ENCODE measurements around the gene IQGAP2.
"Not testable (repeated sequence)": the region's sequence is repeated elsewhere in the genome, so short reads cannot be mapped to it uniquely, and the experiment has no call there.

The IQGAP2 gene

DNA sequence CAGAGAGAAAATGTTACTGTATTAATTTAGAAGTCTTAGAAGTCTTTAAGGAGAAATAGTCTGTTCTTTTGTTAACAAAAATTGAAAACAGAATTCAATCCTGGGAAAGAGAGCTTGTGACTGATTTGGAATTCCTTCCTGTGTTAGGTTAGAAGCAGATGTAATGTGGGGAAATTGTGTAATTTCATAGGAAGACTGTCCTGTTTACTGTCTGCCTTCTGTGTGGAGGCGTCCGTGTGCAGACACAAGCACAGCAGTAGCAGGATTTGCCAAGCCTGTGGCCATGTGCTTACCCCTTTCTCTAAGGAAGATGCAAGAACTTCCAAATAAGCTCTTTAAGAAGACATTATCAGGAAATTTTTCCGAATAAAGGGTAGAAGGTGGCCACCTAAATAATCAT, 276.1 kb downstream of the IQGAP2 start:
- Mint-ChIP-seq H3K27ac (no peak overlapping the region), H3K4me3 (no peak overlapping the region), H3K9me3 (no peaks in the 10 kb centered on the region), H3K36me3 (ENCODE audit: low read depth) (peaks cover 82% of the 10 kb centered on the region), H3K27me3 (no peaks in the 10 kb centered on the region), H3K4me1 (ENCODE audit: low read depth) (peaks cover 12% of the 10 kb centered on the region)
- DNase-seq, result no peak

DNA sequence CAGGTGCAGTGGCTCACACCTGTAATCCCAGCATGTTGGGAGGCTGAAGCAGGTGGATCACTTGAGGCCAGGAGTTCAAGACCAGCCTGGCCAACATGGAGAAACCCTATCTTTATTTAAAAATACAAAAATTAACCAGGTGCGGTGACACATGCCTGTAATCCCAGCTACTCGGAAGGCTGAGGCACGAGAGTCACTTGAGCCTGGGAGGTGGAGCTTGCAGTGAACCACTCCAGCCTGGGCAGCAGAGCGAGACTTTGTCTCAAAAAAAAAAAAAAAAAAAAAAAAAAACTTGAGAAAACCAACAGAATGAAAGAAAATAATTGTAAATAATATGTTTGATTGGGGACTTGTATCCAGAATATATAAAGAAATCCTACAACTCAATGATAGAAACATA, 277.7 kb downstream of the IQGAP2 start:
- DNase-seq, H3K9me3 Mint-ChIP-seq, H3K27me3 Mint-ChIP-seq, H3K4me3 Mint-ChIP-seq, H3K27ac Mint-ChIP-seq: not testable (repeated sequence)
- peaks cover 79% of the 10 kb centered on the region for H3K36me3 Mint-ChIP-seq (ENCODE audit: low read depth)
- H3K4me1 Mint-ChIP-seq (ENCODE audit: low read depth), result peaks cover 12% of the 10 kb centered on the region

DNA sequence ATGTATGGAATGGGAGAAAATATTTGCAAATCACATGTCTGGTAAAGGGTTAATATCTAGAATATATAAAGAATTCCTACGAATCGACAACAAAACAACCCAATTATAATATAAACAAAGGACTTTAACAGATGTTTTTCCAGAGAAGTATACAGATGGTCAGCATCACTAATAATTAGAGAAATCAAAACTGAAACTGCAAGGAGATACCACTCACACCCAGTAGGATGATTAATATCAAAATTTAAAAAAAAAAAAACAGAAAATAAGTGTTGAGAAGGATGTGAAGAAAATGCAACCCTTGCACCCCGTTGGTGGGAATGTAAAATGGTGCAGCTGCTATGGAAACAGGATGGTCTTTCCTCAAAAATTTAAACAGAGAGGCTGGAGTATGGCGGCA, 278.2 kb downstream of the IQGAP2 start:
- Mint-ChIP-seq H3K9me3 (no peaks in the 10 kb centered on the region), H3K27ac (no peak overlapping the region), H3K27me3 (no peaks in the 10 kb centered on the region), H3K36me3 (ENCODE audit: low read depth) (peaks cover 79% of the 10 kb centered on the region), H3K4me1 (ENCODE audit: low read depth) (peaks cover 12% of the 10 kb centered on the region), H3K4me3 (no peak overlapping the region)
- DNase-seq, result no peak

DNA sequence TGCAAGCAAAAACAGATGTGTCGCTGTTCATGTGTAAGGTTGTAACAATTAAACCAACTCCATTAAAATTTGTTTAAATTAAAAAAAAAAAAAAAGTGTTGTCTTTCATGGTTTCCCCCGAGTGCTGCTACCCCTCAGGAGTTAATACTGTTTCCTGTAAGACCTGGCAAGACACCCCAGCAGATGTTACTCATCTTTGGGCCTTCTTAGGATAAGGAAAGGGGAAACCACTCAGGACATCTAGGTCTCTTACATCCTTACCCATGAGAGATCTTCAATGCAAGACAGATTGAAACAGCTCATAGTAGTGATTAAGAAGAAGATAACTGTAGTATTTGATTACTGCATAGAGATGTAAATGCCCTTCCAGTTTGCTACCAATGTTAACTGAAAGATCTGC, 279.3 kb downstream of the IQGAP2 start:
- H3K27ac Mint-ChIP-seq, result no peak overlapping the region
- H3K27me3 Mint-ChIP-seq, result no peaks in the 10 kb centered on the region
- H3K4me1 Mint-ChIP-seq (ENCODE audit: low read depth), result peaks cover 12% of the 10 kb centered on the region
- H3K4me3 Mint-ChIP-seq, result no peak overlapping the region
- DNase-seq, result no peak
- H3K36me3 Mint-ChIP-seq (ENCODE audit: low read depth), result peaks cover 79% of the 10 kb centered on the region
- H3K9me3 Mint-ChIP-seq, result no peaks in the 10 kb centered on the region

DNA sequence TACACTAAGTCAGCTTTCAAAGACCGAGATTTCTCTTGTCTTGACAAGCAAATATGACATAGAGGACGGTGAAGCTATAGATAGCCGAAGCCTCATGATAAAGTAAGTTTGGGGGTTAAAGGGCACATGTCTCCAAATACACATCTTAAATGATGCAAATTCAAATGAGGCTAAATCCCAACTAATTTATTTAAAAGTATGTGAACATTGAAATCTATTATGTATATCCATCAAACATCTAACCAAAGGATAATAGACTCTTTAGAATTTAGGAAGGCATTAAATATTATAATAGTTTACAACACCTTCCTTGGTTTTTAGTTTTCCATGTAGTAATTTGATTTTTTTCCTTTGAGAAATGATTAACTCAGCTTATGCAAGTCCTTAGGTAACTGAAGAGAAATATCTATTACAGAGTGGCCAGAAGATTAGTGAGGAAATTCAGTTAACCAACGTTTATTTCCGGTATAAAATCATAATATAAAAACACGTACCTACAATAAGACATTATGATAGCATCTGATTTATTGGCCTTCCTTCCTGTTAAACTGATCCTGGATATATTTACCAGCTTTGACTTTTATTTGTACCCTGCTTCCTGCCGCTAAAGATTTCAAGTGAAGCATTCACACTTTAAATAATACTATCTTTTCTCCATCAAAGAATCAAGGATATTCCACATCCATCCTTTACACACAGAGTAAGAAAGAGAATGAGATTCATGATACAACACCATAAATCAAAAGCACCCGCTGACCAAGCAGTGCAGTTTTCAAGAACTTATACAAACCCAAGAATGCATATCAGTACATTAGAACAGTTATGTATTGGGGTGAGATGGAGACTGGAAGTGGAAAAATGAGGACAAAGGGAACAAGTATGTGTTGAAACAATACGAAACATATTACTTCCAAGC, 281.0 kb downstream of the IQGAP2 start:
- DNase-seq, result no peak
- Mint-ChIP-seq H3K9me3 (no peaks in the 10 kb centered on the region), H3K4me1 (ENCODE audit: low read depth) (peaks cover 12% of the 10 kb centered on the region), H3K27ac (no peak overlapping the region), H3K4me3 (no peak overlapping the region), H3K36me3 (ENCODE audit: low read depth) (peaks cover 78% of the 10 kb centered on the region), H3K27me3 (no peaks in the 10 kb centered on the region)

DNA sequence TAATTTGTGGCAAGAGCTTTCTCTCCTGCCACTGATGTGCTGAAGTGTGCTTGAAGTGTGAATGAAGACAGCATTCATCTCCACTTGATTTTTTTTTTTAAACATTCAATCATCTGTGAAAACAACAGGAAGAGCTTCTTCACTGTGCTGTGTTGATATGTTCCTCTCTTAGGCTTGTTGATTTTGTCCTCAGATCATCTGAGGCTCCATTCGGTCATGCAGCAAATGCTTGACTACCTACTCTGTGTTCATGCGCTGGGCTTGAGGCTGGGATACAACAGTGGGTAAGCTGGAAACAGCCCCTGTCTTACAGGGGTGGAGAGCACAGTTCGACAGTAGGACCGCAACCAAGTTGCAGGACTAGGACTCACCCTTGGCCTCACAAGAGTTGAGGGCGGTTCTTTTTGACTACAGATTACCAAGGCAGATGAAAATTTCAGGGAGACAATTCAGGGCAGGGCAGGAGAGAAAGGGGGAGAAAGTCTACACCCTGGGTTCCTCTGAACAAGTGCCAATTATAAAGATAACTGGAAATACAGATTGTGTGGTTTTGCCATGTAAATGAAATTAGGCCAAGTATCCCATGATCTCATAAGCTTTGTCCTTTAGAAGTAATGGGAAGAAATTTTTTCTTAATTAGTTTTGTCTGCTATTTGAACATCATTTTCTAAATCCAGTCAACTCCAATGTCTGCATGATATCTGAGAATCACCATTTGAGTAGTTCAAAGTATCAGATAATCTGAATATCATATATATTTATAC, 281.9 kb downstream of the IQGAP2 start:
- H3K4me1 Mint-ChIP-seq (ENCODE audit: low read depth), result peaks cover 13% of the 10 kb centered on the region
- DNase-seq, result no peak
- H3K9me3 Mint-ChIP-seq, result no peaks in the 10 kb centered on the region
- peak overlapping the region; percentile 9 for H3K27ac Mint-ChIP-seq
- H3K27me3 Mint-ChIP-seq, result no peaks in the 10 kb centered on the region
- peaks cover 76% of the 10 kb centered on the region for H3K36me3 Mint-ChIP-seq (ENCODE audit: low read depth)
- no peak overlapping the region for H3K4me3 Mint-ChIP-seq

DNA sequence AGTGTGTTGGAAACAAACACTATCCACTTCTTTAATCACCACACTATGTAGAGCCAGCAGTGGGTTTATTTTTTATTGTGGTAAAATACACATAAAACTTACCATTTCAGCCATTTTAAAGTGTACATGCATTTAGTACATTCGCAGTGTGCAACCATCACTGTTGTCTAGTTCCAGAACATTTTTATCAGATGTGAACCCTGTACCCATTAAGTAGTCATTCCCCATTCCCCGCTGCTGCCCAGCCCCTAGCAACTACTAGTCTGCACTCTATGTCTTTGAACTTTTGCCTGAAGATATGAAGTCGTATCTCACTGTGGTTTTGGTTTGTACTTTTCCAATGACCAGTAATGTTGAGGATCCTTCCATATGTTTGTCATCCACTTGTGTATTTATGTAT, 282.6 kb downstream of the IQGAP2 start:
- Mint-ChIP-seq H3K4me3 (no peak overlapping the region), H3K4me1 (ENCODE audit: low read depth) (peaks cover 12% of the 10 kb centered on the region), H3K36me3 (ENCODE audit: low read depth) (peaks cover 77% of the 10 kb centered on the region), H3K27me3 (no peaks in the 10 kb centered on the region), H3K9me3 (no peaks in the 10 kb centered on the region), H3K27ac (no peak overlapping the region)
- DNase-seq, result no peak

DNA sequence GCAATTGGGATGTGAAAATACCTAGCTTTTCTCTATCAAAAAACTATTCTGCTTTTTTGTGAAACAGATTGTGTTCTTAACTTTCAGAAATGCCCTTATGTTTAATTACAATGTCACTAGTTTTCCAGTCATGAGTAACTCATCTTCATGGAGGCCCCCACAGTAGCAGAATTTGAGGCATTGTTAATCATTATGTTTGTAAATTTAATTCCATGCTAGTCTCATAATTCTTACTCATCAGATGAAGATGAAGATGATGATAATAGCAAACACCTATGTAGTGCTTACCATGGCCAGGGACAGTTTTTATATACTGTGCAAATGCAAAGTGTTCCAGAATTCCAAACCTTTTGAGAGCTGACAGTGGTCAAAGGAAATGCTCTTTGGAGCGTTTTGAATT, 285.1 kb downstream of the IQGAP2 start:
- no peak for DNase-seq
- Mint-ChIP-seq H3K4me3 (no peak overlapping the region), H3K9me3 (no peaks in the 10 kb centered on the region), H3K4me1 (ENCODE audit: low read depth) (peaks cover 28% of the 10 kb centered on the region), H3K27ac (no peak overlapping the region), H3K36me3 (ENCODE audit: low read depth) (peaks cover 78% of the 10 kb centered on the region), H3K27me3 (no peaks in the 10 kb centered on the region)

DNA sequence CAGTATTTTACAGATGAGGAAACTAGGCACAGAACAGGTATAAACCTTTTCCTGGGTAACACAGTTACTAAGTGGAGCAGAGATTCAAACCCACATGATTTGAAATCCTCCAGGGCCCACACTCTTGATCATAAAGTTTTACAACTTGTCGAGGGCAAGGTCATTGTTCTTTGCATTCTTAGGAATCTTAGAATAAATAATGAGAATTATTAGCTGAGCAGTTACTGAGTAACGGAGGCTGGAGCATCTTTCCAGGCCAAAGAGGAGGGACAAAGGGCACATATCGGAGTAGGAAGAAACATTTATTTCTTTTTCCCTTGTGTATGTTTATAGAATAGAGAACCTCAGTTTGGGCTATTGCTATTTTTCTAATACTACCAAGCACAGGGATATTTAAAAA, 285.8 kb downstream of the IQGAP2 start:
- Mint-ChIP-seq H3K4me3 (no peak overlapping the region), H3K36me3 (ENCODE audit: low read depth) (peaks cover 77% of the 10 kb centered on the region), H3K9me3 (no peaks in the 10 kb centered on the region), H3K27me3 (no peaks in the 10 kb centered on the region), H3K4me1 (ENCODE audit: low read depth) (peaks cover 28% of the 10 kb centered on the region), H3K27ac (no peak overlapping the region)
- no peak for DNase-seq

DNA sequence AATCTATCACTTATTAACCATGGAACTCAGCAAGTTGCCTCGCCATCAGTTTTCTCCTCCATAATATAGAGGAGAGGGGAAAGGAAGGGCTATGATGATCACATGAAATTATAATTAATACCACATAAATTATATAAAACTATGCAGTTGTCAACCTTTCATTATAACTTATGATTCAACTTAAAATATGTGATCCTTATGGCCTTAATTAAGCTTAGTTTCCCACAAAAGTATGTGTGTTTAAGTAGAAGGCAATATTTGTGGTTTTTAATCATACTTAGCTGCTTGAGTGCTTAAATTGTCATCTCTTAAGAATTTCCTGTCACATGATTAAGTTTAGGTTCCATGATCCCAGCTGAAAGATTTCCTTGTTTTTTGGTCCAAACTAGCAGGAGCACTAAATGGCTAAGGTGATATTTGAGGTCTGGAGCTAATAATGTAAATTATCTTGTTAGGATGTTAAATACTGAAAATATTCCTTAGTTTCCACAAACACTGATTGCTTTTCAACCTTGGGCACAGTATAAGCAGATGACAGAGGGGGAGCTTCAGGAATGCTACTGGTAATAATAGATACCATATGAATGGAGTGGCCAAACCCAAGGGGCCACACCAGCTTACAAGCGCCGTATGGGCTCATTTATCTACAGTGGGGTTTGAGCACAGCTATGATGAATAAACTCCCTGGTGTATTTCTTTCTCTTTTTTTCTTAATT, 286.4 kb downstream of the IQGAP2 start:
- H3K27me3 Mint-ChIP-seq, result no peaks in the 10 kb centered on the region
- no peak overlapping the region for H3K4me3 Mint-ChIP-seq
- no peak for DNase-seq
- H3K27ac Mint-ChIP-seq, result no peak overlapping the region
- H3K36me3 Mint-ChIP-seq (ENCODE audit: low read depth), result peaks cover 73% of the 10 kb centered on the region
- no peaks in the 10 kb centered on the region for H3K9me3 Mint-ChIP-seq
- H3K4me1 Mint-ChIP-seq (ENCODE audit: low read depth), result peaks cover 28% of the 10 kb centered on the region

DNA sequence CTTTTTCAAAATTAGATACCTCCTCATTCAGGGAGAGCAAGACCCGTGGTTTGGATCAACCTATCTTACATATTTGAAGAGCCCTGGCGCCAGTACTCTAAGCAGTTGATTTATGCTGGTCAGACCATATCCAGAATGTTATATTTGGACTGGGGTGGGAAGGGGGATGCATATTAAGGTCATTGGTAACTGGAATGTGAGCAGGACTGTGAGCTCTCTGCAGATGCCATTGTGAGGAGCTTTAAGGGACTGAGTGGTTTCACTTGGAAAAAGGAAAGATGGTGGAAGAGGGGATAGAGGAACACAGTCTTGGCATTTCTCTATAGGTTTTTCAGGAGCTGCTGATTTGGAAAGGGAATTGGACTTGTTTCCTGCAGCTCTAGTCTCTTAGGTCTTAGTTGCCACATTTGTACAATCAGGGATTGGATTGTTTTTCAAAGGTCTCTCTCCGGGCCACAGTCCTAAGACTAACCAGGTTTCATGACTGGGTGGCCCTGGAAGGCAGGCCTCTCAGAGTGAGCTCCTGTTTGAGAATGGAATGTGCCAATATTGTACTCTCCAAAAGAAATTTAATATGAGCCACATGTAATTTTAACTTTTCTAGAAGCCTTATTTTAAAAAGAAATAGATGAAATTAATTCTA, 287.1 kb downstream of the IQGAP2 start:
- peaks cover 28% of the 10 kb centered on the region for H3K4me1 Mint-ChIP-seq (ENCODE audit: low read depth)
- H3K27me3 Mint-ChIP-seq, result no peaks in the 10 kb centered on the region
- H3K9me3 Mint-ChIP-seq, result no peaks in the 10 kb centered on the region
- H3K27ac Mint-ChIP-seq, result no peak overlapping the region
- H3K36me3 Mint-ChIP-seq (ENCODE audit: low read depth), result peaks cover 72% of the 10 kb centered on the region
- no peak for DNase-seq
- no peak overlapping the region for H3K4me3 Mint-ChIP-seq

DNA sequence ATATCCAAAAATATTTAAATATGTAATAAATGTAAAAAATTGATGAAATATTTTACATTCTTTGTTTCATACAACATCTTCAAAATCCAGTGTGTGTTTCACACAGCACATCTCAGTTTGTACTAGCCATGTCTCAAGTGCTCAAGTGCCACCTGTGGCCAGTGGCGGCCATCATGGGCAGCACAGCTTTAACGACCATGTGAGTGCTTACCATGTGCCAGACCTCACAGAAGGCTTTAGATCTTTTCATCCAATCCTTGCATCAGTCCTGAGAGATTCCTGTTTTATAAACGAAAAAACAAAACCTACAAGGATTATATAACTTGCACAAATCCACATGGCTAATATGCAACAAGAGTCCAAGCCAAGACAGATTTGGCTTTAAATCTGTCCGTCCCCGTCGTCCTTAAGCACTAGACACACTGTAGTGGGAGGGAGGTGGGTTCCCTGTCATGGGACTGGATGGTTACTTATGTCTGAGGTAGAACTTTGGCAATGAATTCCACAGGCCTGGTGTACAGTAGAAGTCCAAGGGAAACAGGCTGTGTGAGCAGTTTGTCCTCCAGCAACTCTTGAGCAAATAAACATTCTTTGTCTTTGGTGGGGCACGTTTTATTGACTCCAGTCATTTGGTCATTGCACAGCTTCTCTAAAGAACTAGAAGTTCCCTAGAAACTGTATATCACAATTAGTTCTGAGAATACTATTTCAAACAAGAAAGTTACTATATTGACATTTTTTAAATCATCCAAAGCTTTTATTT, 287.8 kb downstream of the IQGAP2 start:
- no peaks in the 10 kb centered on the region for H3K9me3 Mint-ChIP-seq
- H3K27ac Mint-ChIP-seq, result peak overlapping the region; percentile 89
- H3K4me1 Mint-ChIP-seq (ENCODE audit: low read depth), result peaks cover 28% of the 10 kb centered on the region
- H3K4me3 Mint-ChIP-seq, result no peak overlapping the region
- H3K36me3 Mint-ChIP-seq (ENCODE audit: low read depth), result peaks cover 76% of the 10 kb centered on the region
- no peaks in the 10 kb centered on the region for H3K27me3 Mint-ChIP-seq
- no peak for DNase-seq

DNA sequence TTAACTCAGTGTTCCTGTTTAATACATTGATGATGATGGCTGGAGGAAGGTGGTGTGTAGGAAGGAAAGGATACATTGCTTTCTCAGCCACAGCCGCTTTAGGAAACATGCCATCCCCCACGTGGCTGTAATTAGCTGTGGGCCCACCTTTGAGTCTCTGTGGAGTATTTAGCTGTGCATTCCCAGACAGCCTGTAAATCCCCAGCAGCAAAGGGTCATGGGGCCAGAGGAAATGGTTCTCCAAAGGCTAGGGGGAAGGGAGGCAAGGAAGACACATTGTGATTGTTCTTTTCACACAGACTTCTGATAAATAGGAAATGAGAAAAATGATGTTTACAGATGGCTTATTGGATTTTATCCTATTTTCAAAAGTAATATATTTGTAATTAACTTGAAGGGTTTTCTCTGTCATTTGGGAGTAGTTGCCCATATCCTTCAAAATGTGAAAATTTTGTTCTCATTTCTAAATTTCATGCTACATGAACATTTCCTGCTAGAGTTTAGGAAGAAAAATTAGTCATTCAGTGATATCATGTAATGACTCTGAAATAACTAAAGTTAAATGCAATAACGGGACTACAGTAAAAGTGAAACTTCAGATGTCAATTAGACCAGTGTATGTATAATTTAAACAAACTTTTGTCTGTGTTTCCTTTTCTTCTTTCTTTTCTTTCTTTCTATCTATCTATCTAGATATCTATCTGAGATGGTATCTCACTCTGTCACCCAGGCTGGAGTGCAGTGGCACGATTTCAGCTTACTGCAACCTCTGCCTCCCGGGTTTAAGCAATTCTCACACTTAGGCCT, 288.6 kb downstream of the IQGAP2 start:
- no peaks in the 10 kb centered on the region for H3K27me3 Mint-ChIP-seq
- H3K4me1 Mint-ChIP-seq (ENCODE audit: low read depth), result peaks cover 28% of the 10 kb centered on the region
- peak overlapping the region; percentile 89 for H3K27ac Mint-ChIP-seq
- H3K36me3 Mint-ChIP-seq (ENCODE audit: low read depth), result peaks cover 75% of the 10 kb centered on the region
- no peaks in the 10 kb centered on the region for H3K9me3 Mint-ChIP-seq
- no peak for DNase-seq
- peak overlapping the region; percentile 8 for H3K4me3 Mint-ChIP-seq

Measured in activated T-cell treated with anti-CD3 and anti-CD28 coated beads, Interleukin-2, amount 50 U/mL, for 24 hours (primary cell).